Medulla oblongata (tissue), 1 donor: ENCODE measurements around the gene FAM174C.

Source experiments
- DNase-seq: peaks from one replicate; pipeline ENCODE4 v3.0.0-alpha.2; 2015; ENCODE audit errors: extremely low spot score

FAM174C gene

DNA sequence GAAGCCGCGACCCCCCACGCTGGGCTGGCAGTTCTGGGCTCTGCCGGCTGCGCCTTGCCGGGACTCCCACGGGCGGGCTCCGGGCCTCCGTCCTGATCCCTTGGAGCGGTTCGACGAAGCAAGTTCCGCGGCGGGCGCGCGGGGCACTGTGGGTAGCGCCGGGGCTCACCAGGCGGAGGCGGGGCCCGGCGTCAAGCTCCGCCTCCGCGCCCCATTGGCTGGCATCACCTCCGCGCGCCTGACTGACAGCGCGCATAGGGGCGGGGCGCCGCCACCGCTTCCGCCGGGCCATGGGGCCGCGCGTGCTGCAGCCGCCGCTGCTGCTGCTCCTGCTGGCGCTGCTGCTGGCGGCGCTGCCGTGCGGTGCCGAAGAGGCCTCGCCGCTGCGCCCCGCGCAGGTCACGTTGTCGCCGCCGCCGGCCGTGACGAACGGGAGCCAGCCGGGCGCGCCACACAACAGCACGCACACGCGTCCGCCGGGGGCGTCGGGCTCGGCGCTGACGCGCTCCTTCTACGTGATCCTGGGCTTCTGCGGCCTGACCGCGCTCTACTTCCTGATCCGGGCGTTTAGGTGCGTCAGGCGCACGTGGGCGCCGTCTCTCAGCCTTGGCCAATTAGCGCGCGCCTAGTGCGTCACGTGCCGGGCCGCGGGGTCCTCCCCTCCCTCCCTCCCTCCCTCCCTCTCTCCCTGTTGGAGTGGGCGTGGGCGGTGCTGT is at the start of gene FAM174C:
TSS of gene FAM174C (plus strand) at position 271 of the 716 bp plus-strand sequence. CDS start at position 291, 20 bp downstream.
- DNase-seq, result peak; percentile 95

DNA sequence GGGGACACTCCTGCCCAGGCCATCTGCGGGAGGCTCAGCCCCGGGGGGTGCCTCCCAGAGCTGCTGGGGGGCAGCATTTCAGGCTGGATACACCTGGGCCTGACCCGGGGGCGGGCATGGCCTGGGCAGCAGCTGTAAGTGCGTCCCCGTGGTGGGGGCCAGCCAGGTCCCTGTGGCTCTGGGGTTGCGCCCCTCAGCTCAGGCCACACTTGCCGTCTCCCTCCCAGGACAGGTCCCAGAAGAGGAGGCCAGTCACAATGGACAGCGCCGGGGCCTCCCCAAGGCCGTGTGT is 49.2 kb upstream of the FAM174C start:
- DNase-seq, result no peak

DNA sequence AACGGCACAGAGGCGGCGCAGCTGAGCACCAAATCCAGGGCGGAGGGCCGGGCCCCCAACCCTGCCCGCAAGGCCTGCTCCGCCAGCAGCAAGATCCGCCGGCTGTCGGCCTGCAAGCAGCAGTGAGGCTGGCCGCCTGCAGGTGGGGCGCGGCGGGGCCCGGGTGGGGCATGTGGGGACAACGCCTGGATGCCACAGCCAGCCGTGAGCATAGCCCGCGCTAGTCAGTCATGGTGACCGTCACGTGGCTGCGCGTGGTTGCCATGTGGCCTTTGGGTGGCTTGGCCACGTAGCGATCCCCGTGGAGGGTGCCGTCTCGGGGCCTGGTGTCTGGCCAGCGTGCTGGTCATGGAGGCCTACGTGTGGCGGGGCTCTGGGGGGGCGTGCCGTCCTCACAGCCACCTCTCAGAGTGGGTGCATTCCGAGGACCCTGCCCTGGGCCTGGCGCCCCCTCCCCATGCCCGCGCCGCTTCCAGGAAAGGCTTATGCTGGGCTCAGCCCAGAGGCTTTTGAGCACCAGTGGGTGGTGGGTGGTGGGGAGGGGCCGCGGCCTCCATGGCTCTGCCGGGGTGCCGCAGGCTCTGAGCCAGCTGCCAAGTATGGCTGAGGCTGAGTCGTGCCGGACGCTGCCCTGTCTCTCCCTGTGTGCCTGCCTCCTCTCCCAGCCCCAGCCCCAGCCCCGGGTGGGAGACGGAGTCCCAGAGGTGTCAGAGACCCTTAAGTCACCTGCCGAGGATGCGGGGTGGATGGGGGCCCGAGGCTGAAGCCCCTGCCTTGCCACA is 48.6 kb upstream of the FAM174C start:
- no peak for DNase-seq

DNA sequence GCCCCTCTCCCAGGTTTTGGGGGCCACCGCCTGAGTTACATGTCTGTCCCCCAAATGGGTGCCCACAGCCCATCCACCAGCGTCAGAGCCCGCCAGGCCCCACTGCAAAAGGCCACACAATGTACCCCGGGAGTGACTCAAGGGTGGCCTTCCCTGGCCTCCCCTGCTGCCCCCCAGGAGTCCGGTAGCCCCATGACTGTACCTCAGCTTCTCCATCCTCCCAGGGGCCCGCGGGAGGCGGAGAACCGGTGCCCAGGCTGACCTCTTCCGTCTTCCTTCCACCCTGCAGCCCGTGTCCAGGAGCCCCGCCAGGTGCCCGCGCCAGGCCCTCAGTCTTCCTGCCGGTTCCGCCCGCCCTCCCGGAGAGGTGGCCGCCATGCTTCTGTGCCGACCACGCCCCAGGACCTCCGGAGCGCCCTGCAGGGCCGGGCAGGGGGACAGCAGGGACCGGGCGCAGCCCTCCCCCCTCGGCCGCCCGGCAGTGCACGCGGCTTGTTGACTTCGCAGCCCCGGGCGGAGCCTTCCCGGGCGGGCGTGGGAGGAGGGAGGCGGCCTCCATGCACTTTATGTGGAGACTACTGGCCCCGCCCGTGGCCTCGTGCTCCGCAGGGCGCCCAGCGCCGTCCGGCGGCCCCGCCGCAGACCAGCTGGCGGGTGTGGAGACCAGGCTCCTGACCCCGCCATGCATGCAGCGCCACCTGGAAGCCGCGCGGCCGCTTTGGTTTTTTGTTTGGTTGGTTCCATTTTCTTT is 47.9 kb upstream of the FAM174C start:
- no peak for DNase-seq

DNA sequence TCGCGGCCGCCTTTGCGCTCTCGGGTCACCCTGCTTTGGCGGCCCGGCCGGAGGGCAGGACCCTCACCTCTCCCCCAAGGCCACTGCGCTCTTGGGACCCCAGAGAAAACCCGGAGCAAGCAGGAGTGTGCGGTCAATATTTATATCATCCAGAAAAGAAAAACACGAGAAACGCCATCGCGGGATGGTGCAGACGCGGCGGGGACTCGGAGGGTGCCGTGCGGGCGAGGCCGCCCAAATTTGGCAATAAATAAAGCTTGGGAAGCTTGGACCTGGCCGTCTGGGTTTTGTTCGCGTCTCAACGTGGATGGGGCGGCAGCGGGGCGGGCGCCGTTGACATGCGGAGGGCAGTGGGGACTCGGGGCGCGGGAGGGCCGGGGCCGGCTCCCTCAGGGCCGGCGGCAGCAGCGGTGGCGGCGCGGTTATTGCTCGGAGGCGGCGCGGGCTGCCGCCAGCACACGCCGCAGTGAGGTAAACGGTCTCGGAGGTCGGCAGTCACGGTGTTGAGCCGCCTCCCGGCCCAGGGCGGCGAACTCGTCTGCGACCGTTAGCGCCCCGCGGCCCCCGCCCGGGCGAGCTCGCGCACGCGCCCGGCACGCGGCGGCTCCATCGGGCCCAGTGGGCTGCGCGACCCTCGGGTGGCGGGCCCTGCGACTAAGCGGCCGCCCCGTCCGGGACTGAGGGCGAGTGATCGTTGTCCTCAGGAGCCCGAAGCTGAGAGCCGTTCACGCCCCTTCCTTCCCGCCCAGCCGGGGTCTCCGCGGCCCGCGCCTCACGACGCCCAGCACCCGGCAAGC is 47.0 kb upstream of the FAM174C start:
- no peak for DNase-seq

DNA sequence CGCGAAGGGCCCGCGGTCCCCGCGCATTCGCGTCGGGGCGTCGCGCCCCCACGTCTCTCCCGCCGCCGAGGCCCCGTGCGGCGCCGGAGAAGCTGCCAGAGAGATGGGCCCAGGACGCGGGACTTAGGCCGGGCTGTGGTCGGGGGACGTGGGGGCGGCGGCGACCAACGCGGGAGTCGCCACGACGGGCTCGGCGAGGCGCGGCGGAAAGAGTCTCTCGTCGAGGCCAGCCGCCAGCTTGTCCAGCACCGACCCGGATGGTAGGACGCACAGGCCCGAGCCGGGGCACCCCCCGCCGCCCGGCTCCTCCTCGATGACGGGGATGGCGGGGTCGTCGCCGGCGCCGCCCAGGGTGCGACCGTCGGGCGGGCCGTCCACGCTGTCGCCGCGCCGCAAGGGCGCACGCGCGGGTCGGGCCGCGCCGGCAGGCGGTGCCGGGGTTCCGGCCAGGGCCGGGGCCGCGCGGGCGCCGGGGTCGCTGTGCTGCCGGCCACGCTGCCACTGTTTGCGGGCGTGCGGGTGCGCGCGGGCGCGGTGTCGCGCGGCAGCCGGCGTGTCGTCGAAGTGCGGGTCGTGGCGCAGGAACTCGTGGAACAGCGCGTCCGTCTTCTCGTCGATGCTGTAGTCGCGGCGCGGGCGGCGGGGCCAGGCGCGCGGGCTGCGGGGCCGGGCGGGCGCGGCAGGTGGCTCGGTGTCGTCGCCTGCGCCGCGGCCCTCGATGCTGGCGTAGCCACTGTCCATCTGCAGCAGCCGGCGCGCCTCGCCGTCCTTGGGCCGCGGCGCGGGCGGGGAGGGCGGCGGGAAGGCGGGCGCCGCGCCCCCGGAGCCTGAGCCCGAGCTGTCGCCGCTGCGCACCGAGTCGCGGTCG is 46.0 kb upstream of the FAM174C start:
- no peak for DNase-seq

DNA sequence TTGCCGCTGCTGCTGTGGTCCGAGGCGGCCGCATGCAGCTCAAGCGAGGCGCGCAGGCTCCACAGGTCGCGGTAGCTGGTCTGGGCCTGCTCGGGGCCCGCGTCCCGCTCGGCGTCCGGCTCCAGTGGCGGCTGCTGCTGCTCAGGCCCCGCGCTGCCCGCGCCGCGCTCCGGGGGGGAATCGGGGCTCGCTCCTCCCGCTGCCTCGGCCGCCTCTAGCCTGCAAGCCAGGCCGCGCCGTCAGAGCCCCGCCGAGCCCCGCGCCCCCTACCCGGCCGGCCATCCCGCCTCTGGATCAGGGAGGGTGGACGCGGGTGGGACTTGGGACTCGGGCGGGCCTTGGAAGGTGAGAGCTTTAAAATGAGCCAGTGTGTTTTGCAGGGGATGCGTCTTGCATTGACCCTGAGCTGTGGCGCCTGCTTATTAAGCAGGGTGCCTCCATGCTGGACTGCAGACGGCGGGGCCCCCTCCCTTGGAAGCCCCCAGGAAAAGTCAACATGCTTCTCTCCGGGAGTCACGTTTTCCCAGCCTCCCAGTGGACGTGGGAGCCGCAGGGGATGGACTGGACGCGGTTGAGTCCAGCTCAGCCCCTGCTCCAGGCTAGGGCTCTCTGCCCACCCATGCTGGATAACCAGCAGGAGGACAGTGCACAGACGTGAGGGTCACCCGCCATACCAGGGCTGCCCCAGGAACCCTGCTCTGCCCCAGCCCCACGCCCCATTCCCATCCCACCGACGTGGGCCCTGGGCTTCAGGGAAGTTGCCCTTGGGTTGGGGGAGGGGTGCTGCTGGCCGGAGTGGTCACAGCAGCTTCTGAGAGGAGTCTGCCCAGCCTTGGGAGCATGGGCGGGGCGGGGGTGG is 45.2 kb upstream of the FAM174C start:
- no peak for DNase-seq

DNA sequence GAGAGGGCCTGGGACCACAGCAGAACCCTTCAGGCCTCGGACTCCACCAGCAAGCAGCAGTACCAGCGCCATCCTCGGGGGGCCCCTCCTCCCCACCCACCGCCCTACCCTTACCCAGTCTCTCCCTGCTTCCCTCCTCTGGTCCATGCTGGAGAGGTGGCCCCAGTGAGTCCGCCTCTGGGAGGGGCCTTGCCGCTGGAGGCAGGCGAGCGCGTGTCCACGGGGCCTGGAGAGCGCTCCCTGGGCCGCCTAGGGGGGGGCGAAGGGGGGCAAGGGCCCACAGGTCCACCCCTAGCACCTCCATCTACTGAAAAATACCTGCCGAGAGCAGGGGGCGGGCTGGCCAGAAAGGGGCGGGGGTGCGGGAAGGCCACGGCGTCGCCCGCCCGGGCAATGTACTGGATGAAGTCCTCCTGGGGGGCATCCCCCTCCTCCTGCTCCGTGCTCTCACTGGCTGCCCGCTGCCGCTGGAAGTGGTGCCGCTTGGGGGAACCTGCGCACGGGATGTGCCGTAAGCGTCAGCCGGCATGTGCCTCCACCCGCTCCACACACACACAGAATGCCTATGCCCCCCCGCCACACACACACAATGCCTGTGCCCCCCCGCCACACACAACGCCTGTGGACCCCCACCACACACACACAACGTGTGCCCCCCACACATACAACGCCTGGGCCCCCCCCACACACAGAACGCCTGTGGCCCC is 44.4 kb upstream of the FAM174C start:
- DNase-seq, result no peak

DNA sequence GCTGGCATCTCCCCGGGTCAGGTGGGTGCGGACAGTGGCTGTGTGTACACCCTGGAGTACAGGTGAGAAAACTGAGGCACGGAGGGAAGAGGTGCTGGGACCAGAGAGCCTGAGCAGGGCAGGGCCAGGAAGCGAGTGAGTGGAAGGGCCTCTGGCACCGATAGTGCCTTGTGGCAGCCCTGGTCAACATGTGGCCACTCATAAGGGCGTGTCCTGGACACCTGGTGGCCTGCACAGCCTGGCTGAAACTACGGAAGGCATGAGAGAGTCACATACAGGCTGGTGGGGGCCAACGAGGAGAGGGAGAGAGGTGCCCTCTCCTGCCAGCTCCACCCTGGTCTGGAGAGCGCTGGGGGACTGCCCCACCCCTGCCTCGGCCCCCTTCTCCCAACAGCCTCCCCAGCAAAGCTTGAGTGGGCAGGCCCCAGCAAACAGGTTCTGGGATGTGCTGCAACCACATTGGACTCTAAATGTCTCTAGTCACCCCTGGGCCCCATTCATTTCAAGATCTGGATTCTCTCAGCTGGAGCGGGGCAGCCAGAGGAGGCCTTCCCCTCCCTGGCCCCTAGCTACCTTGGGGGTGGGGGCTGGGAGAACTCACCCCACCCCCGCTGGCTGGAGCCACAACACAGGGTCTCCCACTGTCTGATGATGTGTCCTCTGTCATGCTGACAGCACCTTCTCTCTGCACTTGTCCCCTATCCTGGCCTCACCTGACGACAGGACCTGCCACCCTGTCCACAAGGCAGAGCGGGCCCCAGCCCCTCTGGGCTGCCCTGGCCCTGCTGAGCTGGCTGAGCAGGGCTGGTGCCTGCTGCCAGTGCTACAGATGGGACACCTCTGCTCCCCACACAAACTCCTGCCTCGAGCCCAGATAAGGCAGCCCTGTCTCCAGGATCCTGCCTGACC is 43.3 kb upstream of the FAM174C start:
- DNase-seq, result no peak

DNA sequence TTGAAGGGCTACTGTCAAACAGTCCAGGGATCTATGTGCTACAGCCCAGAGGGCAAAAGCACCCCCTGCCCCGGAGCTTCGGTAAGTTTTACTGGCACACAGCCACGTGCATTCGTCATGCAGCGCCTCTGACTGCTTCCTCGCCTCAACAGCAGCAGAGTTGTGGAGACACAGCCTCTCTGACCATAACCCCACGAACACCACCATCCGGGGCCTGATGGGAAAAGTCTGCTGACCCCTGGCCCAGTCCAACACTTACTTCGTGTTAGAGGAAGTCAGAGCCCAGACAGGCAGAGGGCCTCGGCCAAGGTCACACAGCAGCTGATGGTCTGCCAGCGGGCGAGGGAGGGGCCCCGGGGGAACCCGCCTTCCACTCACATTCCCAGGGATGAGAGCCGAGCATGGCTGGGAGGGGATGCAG is 42.7 kb upstream of the FAM174C start:
- no peak for DNase-seq

DNA sequence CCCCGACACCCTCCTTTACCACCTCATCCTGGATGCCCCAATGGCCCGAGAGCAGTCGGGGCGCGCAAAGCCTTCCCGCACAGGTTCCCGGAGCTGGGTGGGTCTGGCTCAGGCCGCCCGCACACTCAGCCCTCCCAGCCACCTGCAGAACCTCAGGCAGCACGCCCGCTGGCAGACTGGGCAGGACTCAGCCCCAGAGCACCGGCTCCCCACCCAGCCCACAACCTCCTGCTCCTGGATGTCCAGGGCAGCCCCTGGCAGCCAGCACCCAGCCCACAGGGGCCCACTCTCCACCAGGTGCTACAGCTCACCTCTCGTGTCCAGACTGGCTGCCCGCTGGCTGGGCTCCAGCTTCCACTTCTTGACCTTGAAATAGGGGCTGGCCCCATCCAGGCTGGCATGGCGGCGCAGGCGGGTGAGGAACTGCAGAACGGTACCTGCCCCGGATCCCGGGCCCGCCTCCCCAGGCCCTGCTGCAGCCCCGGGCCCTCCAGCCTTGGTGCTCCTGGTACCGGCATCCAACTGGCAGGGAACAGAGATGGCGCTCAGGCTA is 42.1 kb upstream of the FAM174C start:
- DNase-seq, result no peak

DNA sequence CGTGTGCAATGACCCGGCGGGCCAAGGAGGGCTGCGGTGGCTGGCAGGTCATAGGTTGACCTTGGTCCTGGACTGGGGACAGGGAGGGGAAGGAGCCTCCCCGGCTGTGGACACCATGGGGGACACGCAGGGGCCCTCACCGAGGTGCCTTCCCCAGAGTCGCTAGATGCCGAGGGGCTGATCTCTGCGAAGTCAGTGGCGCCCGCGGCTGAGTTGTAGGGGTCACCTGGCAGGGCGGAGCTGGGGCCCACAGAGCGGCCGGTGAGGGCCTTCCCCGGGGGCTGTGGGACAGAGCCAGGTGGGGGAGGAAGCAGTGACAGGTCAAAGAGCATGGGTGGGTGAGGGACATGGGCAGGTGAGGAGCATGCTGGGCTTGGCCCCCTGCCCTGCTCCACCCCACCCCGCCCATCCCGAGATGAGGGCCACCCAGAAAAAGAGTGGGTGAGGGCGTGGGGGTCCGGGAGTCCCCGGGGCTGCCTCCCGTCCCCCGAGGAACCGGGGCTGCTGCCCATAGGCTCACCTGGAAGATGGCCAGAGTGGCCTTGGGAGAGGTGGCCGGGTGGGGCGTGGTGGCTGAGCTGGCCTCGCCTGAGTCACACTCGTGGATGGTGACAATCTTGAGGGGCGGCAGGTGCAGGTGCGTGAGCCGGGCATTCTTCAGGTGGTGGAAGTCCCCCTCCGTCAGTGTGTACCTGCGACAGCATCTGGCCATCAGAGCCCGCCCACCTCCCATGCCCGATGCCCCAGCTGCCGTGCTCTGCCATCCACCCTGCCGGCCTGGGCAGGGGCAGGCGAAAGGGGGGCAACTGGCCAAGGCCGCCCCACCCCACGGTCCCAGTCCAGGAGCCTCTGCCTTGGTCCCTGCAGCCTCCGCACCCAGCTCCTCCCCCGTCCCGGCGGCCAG is 41.0 kb upstream of the FAM174C start:
- DNase-seq, result no peak

DNA sequence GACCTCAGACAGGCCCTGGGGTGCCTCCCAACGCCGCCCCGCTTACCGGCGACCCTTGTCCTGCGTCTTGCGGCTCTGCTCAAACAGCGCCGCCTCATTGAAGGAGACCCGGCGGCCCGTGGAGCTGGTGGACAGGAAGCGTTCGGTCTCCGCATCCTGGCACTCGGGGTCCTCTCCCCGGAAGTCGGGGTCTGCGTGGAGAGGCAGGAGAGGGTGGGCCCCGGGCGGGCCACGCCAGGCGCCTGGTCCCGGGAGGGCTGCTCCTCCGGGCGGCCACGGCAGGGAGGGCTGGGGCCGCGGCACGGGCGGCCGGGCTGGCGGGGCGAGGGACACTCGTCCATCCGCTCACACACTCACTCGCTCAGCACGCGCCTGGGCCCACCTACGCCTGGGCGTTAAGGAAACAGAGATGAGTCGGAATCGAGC is 40.4 kb upstream of the FAM174C start:
- DNase-seq, result no peak

DNA sequence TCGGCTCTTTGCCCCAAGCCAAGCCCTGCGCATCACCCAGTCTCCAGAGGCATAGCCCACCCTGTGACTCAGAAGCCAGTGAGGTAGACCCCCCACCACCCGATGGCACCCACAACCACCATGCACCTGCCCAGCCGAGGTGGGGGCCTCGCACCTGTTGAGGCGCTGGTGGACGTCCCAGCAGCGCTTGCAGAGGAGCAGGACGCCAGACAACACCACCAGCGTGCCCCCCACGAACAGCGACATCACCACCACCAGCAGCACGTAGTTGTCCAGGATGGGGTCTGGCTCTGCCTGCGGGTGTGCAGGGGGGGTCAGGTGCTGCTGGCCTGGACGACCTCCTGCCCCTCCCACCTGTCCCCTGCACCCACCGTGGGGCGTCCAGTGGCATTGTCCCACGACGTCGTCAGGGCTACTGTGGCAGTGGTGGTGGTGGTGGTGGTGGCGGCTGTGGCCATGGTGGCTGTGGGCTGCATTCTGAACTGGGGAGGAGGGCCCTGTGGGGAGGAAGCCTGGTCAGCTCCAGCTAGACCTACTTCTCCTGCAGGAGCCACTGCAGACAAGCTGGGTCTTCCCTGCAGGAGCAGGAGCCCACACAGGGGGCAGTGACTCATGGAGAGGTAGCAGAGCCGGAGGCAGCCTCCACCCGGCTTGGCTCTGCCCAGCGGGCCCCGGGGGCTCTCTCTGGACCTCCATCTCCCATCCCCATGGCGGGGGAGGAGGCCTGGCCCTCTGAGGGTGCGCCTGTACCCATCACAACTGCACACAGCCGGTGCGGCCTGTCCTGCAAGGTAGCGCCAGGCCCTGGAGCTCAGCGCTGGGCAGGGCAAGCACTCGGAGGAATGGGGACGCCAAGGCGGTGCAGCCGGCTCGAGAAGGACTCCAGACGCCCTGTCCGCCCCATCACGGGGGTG is 39.4 kb upstream of the FAM174C start:
- DNase-seq, result no peak

DNA sequence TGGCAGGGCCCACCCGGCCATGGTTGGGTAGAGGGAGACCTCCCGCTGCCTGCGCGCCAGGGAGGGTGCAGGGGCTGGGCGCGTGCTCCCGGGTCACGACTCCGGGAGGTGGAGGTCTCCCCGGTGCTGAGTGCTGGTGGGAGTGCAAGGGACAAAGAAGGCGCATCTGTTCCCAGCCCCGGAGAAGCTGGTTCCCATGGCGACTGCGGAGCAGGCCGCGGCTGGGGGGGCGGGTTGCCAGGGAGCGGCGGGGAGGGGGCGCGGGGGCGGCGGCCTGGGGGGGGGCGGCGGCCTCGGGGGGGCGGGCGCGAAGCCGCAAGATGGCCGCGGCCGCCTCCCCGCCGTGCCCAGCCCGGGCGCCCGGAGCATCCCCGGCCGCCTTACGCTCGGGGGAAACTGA is 38.8 kb upstream of the FAM174C start:
- DNase-seq, result no peak
